C1 segment of cervical spinal cord (tissue), 14 donors: ENCODE data around the gene ACAA2.
"Not testable (repeated sequence)": the region's sequence is repeated elsewhere in the genome, so short reads cannot be mapped to it uniquely, and the experiment has no call there.

Source experiments
- DNase-seq, 14 donors: peaks; one replicate each; lab custom pipeline; 2025; lab: John Stamatoyannopoulos, UW

The ACAA2 gene

GRCh38 chr18:49845629-49846360 is 32.5 kb upstream of the ACAA2 start:
- DNase-seq = no peak

DNA sequence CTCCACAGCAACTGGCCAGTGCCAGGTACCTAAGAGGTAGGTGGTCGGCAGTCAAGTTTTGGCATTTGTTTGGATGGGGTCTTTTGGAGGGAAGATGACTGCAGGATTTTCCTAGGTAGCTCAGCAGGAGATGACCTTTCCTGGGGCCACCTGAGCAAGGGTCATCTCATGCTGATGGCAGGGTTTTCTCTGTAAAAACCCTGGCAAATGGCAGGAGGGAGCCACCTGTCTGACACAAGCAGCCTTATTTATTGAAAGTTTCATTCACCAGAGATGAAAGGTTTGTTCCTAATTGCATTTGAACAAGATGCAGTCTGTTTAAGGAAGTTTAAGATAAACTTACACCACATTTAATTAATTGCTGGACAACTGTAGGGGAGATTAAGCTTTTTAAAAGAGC is 31.6 kb upstream of the ACAA2 start:
- no peak for DNase-seq

DNA sequence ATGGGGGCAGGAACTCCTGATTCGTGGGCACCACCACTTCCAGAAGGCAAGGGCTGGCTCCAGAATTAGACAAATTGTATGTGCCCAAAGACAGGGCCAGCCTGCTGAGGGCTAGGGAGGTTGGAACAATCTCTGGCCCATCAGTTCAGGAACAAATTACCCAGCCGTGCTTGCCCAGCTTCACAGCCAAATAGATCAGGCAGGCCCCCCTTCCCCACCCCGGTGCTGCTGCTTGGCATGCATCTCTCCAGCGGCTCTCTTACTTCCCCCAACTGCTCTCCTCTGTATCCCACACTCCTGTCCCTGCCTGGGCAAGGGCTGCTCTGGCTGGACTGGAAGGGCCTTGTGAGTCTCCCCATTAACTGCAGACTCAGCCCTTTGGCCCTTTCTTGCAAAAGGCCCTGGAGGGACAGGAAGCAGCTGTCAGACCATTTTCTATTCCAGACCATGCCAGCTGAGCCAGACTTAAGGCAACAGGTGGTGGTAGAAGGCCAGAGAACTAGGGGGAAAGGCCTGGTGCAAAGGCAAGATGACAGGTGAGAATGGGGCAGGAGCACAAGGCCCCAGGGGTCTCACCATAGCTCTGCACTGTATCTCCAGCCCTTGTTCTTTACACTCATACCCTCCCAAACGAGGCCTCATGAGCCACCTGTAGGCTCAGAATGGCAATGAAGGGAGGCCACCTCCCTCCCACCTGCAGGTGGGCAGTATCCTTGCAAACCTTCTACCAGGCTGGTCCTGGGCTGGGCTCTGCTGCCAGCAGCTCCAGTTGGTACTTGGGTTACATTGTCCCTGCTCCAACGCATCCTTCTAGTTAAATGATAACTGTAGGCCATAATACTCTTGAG is 30.7 kb upstream of the ACAA2 start:
- DNase-seq = no peak

DNA sequence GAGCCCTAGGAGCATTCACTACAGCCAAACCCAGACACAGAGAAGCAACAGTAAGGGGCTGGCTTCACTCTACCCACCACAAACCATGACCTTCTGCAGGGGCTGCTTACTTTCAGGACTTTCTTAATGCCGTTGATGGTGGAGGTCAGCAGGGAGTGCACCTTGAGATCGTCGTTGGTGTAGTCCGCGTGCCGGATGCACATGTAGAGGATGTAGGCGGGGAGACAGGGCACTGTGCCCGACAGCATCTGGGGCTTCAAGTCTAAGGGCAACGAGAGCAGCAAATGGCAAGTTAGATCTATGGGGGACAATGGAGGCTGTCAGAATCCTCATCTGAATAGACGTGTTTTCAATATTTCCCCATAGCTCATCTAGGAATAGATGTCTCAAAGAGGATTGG is 29.8 kb upstream of the ACAA2 start:
- DNase-seq = no peak

- no peak for DNase-seq
Observed at GRCh38 chr18:49842656-49843055, 29.3 kb upstream of the ACAA2 start.

GRCh38 chr18:49841236-49842217 is 28.2 kb upstream of the ACAA2 start:
- DNase-seq = no peak

DNA sequence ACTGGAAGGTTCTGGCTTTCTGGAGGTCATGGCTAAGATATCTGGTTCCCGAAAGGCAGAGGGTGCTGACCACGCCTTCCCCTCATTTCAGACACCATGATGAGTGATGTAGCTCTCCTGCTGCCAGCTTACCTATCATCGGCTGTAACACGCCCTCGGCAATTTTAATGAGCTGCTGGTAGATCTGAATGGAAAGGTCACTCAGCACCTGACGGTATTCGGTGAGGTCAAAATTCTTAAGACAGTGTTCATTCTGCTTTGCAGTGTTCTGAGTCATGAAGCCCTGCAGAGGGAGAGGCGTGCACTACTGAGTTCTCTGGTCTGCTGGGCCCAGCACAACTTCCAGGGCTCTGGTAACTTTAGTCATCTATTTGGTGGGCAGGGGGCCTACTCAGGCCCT is 25.7 kb upstream of the ACAA2 start:
- no peak for DNase-seq

DNA sequence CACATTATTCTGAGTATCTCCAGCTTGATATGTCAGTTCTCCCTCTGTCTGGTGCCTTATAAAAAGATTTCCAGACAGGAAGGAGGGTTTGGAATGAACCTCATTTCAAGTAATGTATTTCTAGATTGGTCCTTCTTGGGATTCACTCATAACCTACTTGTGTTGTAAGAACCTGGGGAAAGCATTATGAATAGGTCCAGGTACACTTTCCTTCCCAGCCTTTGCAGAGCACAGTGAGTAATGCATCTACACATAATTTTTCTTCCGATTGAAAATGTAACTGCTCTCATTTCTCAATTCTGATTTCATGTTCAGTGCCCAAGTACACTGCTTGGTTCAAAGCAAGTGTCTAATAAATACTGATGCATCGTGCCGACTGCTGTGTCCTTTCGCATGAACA is 25.0 kb upstream of the ACAA2 start:
- DNase-seq = no peak

- no peak for DNase-seq
Observed at GRCh38 chr18:49837889-49838288, 24.6 kb upstream of the ACAA2 start.

GRCh38 chr18:49837316-49837835 is 24.0 kb upstream of the ACAA2 start:
- not testable (repeated sequence) for DNase-seq

DNA sequence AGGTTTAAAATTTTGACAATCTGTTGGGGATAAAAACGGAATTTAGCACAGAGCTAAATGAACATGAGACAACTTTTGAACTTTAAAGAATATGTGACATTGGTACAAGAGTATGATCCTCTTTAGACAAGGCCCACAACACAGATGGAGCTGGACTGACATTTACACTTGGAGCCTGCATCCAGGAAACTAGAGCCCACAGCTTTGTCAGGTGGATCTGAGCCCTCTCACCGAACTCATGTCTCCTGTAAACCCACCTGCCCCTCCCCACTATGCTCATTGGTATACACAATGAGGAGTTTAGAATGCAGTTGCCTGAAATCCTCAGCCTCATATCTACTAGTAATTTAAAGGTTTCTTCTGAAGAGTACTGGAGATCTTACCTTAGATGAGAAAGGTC is 22.1 kb upstream of the ACAA2 start:
- DNase-seq = no peak

DNA sequence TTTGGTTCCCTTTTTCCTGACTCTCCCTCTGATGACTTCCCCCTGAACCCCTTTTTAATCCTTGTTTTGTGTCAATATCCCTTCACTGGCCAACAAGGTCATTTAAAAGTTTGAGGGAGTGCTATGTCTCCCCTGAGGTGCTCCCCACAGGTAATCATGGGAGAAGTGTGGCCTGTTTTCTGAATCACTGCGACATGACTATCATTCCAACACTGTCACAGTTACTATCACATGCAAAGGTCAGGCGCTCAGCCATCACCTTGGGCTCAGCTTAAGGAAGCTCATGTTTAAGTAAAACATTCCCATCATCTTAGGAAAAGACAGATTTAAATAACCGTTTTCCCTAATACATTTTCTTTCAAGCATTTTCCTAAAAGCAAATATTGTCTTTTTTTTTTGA is 20.9 kb upstream of the ACAA2 start:
- DNase-seq = no peak

DNA sequence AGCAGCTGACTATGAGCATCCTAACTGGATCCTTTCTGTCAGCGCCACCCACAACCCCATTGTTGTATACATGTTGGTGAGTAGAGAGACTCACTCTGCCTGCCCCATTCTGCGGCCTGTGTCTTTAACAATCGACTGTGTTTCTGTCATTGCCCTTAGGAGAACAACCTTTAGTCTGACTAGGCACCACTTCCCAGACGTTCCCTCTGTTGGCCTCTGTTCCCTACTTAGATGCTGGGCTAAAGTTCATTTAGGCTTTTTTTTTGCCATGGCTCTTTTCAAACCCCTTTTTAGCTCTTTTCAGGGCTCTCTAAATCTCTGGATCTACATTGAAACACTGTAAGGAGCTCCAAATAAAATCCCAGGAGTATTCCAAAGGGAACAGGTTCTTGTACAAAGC is 20.5 kb upstream of the ACAA2 start:
- DNase-seq = no peak

DNA sequence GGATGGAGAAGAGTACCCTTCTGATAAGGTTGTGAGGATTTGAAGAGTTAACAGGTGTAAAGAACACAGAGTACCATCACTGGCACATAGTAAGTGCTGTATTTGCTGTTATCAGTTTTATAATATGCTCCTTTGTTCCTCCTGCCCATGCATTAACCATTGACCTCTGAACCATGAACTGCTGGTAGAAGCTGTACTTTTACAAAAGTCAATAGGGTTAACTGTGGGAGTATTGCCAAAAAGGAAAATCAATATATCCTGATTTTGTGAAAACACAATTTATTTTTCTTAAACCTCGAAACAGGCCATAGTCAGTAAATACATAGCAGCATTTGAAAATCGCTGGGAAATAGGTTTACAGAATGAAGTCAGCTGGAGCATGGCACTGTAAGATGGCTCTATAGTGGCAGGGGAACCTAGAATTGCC is 18.9 kb upstream of the ACAA2 start:
- DNase-seq = no peak

DNA sequence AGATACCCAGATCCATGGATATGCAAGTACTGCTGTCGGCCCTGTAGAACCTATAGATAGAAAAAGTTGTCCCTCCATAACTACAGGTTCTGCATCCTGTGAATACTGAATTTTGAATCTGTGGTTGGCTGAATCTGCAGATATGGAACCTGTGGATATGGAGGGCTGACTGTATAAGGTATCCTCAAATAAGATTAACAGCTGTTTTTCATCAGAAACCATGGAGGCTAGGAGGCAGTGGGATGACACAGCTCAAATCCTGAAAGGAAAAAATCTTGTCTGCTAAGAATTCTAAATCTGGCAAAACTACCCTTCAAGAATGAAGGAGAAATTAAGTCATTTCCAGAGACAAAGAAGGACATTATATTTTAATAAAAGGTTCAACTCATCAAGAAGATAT is 14.7 kb upstream of the ACAA2 start:
- DNase-seq = no peak

GRCh38 chr18:49819823-49820671 is 6.7 kb upstream of the ACAA2 start:
- DNase-seq = no peak

DNA sequence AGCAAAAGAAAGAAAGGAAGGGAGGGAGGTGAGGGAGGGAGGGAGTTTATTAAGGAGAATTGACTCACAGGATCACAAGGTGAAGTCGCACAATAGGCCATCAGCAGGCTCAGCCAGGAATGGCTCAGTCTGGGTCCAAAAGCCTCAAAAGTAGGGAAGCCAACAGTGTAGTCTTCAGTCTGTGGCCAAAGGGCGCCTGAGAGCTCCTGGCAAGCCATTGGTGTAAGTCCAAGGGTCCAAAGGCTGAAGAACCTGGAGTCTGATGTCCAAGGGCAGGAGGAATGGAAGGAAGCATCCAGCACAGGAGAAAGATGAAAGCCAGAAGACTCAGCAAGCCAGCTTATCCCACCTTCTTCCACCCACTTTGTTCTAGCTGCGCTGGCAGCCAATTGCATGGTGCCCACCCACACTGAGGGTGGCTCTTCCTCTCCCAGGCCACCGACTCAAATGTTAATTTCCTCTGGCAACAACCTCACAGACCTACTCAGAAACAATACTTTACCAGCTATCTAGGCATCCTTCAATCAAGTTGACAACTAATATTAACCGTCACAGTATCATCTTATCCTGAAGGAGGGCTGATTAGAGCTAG is 5.8 kb upstream of the ACAA2 start:
- DNase-seq = no peak

GRCh38 chr18:49817947-49818346 is 4.6 kb upstream of the ACAA2 start:
- no peak for DNase-seq

- no peak for DNase-seq
Observed at GRCh38 chr18:49815927-49816326, 2.6 kb upstream of the ACAA2 start.

DNA sequence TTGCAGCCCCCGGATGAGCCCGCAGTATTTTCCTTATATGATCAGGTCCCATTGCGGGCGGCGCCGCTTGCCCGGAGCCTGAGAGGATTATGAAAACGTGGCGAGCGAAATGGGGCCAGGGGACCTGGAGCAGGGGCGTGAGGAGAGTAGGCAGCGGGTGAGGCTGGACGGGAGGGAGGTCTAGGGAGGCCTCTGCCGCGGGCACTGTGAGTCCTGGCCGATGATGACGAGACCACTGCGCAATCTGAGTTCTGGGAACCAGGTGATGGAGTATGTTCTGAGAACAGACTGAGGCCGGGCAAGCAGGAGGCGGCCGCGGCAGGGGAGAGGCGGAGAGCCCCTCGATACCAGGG is 790 bp upstream of the ACAA2 start:
- peak in 4 of 14 donors; percentile 41 to 80 (median 62) for DNase-seq

GRCh38 chr18:49813069-49813318 is 339 bp downstream of the ACAA2 start:
- DNase-seq = peak in 10 of 14 donors; percentile 29 to 76 (median 49)
